ENCODE results near the gene PRIM2.
"Not testable (repeated sequence)": the region's sequence is repeated elsewhere in the genome, so short reads cannot be mapped to it uniquely, and the experiment has no call there.

The PRIM2 gene

DNA sequence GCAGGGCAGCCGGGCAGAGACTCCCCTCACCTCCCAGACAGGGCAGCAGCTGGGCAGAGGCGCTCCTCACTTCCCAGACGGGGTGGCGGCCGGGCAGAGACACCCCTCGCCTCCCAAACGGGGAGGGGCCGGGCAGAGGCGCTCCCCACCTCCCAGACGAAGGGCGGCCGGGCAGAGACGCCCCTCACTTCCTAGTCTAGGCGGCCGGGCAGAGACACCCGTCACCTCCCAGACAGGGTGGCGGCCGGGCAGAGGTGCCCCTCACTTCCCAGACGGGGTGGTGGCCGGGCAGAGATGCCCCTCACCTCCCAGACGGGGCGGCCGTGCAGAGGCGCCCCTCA lies 6.6 kb upstream of the PRIM2 start:
- DNase-seq (ENCODE audit: low read depth, low spot score) = no peak
- Histone ChIP-seq H3K4me3 (ENCODE audit: insufficient read length, low read depth) (no peak overlapping the region), H3K4me1 (ENCODE audit: insufficient read depth, insufficient read length) (no peaks in the 10 kb centered on the region), H3K36me3 (ENCODE audit: insufficient read depth, insufficient read length, low read length) (no peaks in the 10 kb centered on the region), H3K9me3 (ENCODE audit: insufficient read depth, low read length) (peaks cover 10% of the 10 kb centered on the region; the same call in 1 of the 2 replicates), H3K27me3 (ENCODE audit: insufficient read depth, insufficient read length) (no peaks in the 10 kb centered on the region), H3K9ac (ENCODE audit: insufficient read length, low read depth) (no peak overlapping the region)
- TF ChIP-seq YY1 (IDR thresholded peaks at IDR 0.05; ENCODE audit: insufficient read depth, insufficient read length) (no peak), ZNF274 (IDR thresholded peaks at IDR 0.05; ENCODE audit: low read depth, low read length) (no peak), SUZ12 (IDR thresholded peaks at IDR 0.05; ENCODE audit: extremely low read depth, insufficient read depth, insufficient read length) (no peak)

DNA sequence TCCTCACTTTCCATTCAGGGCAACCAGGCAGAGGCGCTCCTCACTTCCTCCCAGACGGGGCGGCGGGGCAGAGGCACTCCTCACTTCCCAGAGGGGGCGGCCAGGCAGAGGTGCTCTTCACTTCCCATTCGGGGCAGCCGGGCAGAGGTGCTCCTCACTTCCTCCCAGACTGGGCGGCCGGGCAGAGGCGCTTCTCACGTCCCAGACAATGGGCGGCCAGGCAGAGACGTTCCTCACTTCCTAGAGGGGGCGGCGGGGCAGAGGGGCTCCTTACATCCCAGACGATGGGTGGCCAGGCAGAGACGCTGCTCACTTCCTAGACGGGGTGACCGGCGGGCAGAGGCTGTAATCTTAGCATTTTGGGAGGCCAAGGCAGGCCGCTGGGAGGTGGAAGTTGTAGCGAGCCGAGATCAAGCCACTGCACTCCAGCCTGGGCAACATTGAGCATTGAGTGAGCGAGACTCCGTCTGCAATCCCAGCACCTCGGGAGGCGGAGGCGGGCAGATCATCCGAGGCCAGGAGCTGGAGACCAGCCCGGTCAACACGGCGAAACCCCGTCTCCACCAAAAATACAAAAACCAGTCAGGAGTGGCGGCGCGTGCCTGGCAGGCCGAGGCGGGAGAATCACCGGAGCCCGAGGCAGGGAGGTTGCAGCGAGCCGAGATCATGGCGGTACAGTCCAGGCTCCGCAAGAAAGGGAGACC lies 6.0 kb upstream of the PRIM2 start:
- not testable (repeated sequence) for H3K27me3 ChIP-seq (ENCODE audit: insufficient read depth, insufficient read length)

DNA sequence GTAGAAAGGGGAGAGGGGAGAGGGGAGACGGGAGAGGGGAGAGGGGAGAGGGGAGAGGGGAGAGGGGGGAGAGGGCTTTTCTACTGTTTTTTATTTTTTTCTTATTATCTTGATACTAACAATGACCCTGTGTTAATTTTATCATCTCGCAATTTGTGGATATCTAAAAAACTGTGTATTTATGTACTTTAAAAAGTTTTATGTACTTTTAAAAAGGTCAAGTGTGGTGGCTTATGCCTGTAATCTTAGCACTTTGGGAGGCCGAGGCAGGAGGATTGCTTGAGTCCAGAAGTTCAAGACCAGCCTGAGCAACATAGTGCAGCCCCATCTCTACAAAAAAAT lies 5.5 kb upstream of the PRIM2 start:
- TF ChIP-seq SUZ12 (IDR thresholded peaks at IDR 0.05; ENCODE audit: extremely low read depth, insufficient read depth, insufficient read length) (no peak), ZNF274 (IDR thresholded peaks at IDR 0.05; ENCODE audit: low read depth, low read length) (no peak), YY1 (IDR thresholded peaks at IDR 0.05; ENCODE audit: insufficient read depth, insufficient read length) (no peak)
- no peaks in the 10 kb centered on the region for H3K36me3 ChIP-seq (ENCODE audit: insufficient read depth, insufficient read length, low read length)
- peaks cover 10% of the 10 kb centered on the region; the same call in 1 of the 2 replicates for H3K9me3 ChIP-seq (ENCODE audit: insufficient read depth, low read length)
- no peak for DNase-seq (ENCODE audit: low read depth, low spot score)
- H3K9ac ChIP-seq (ENCODE audit: insufficient read length, low read depth) = no peak overlapping the region
- no peaks in the 10 kb centered on the region for H3K27me3 ChIP-seq (ENCODE audit: insufficient read depth, insufficient read length)
- H3K4me1 ChIP-seq (ENCODE audit: insufficient read depth, insufficient read length) = no peaks in the 10 kb centered on the region
- no peak overlapping the region for H3K4me3 ChIP-seq (ENCODE audit: insufficient read length, low read depth)

More for the DNA sequence above, 6.0 kb upstream of the PRIM2 start:
- H3K4me1 ChIP-seq (ENCODE audit: insufficient read depth, insufficient read length); H3K36me3 ChIP-seq (ENCODE audit: insufficient read depth, insufficient read length, low read length); H3K9me3 ChIP-seq (ENCODE audit: insufficient read depth, low read length); DNase-seq (ENCODE audit: low read depth, low spot score); H3K9ac ChIP-seq (ENCODE audit: insufficient read length, low read depth); H3K4me3 ChIP-seq (ENCODE audit: insufficient read length, low read depth): not testable (repeated sequence)

DNA sequence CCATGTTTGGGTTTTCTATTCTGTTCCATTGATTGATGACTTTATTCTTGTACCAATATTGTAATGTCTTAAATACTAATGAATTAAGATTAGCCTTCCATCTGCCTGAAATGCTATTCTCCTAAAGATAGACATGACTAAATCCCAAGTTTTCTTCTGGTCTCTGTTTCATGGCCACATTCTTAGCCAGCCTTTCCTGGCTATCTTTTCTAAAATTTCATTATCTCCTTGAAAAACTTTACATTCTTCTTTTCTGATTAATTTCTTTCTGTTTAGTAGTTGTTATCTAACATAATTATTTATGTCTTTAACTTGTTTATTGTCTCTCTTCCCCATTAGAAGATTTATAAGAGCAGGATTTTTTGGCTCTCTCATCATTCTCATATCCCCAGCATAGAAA lies 4.4 kb upstream of the PRIM2 start:
- H3K9ac ChIP-seq (ENCODE audit: insufficient read length, low read depth) = no peak overlapping the region
- H3K36me3 ChIP-seq (ENCODE audit: insufficient read depth, insufficient read length, low read length) = no peaks in the 10 kb centered on the region
- H3K27me3 ChIP-seq (ENCODE audit: insufficient read depth, insufficient read length) = no peaks in the 10 kb centered on the region
- TF ChIP-seq YY1 (IDR thresholded peaks at IDR 0.05; ENCODE audit: insufficient read depth, insufficient read length) (no peak), ZNF274 (IDR thresholded peaks at IDR 0.05; ENCODE audit: low read depth, low read length) (no peak), SUZ12 (IDR thresholded peaks at IDR 0.05; ENCODE audit: extremely low read depth, insufficient read depth, insufficient read length) (no peak)
- DNase-seq (ENCODE audit: low read depth, low spot score) = no peak
- H3K4me3 ChIP-seq (ENCODE audit: insufficient read length, low read depth) = no peak overlapping the region
- H3K4me1 ChIP-seq (ENCODE audit: insufficient read depth, insufficient read length) = no peaks in the 10 kb centered on the region
- peaks cover 10% of the 10 kb centered on the region; the same call in 1 of the 2 replicates for H3K9me3 ChIP-seq (ENCODE audit: insufficient read depth, low read length)

DNA sequence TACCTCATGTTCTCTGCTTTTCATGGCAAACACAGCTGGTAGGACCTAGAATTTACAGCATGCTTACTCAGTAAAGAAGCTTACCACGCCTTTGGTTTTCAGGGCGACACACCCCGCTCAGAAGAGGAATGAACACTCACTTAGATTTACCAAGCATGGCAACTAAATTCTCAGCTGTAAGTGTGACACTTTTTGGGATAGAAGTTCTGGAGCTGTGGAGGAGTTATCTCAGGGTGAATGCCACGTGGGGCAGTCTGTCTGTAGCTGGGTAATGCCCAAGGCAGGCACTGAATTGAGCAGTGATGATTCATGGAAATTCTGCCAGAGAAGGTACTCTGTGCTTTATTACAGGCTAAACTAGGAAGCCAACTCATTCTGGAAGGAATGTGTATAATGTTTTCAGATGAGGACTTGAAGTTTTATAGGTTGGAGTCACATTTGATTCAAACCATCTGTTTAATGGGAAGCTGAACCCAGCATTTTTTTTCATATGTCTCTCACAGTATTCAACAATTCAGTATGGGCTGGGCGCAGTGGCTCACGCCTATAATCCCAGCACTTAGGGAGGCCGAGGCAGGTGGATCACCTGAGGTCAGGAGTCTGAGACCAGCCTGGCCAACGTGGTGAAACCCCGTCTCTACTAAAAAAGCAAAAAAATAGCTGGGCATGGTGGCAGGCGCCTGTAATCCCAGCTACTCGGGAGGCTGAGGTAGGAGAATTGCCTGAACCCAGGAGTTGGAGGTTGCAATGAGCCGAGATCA lies 3.5 kb upstream of the PRIM2 start:
- H3K9me3 ChIP-seq (ENCODE audit: insufficient read depth, low read length) = peaks cover 10% of the 10 kb centered on the region; the same call in 1 of the 2 replicates
- no peak for TF ChIP-seq SUZ12 (IDR thresholded peaks at IDR 0.05; ENCODE audit: extremely low read depth, insufficient read depth, insufficient read length)
- TF ChIP-seq ZNF274 (IDR thresholded peaks at IDR 0.05; ENCODE audit: low read depth, low read length) = no peak
- no peak for TF ChIP-seq YY1 (IDR thresholded peaks at IDR 0.05; ENCODE audit: insufficient read depth, insufficient read length)
- no peak overlapping the region for H3K9ac ChIP-seq (ENCODE audit: insufficient read length, low read depth)
- no peaks in the 10 kb centered on the region for H3K27me3 ChIP-seq (ENCODE audit: insufficient read depth, insufficient read length)
- DNase-seq (ENCODE audit: low read depth, low spot score) = no peak
- no peaks in the 10 kb centered on the region for H3K4me1 ChIP-seq (ENCODE audit: insufficient read depth, insufficient read length)
- H3K4me3 ChIP-seq (ENCODE audit: insufficient read length, low read depth) = no peak overlapping the region
- peaks cover 5% of the 10 kb centered on the region for H3K36me3 ChIP-seq (ENCODE audit: insufficient read depth, insufficient read length, low read length)

DNA sequence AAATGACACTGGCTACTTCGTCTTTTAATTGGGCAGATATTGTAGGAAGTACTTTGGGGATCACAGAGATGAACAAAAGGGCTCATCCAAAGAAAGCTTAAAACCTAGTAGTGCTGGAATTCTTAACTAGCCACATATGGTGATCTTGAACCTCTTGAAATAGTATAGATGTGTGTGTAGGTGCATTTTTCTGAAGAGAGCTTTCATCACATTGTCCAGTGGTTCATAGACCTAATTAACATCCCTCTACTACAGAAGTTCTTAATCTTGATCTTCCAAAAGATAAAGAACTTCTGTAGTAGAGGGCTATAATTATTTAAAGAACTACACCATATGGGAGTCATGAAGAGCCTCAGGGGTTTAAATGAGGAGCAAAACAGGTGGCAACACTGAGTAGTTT lies 2.3 kb upstream of the PRIM2 start:
- DNase-seq (ENCODE audit: low read depth, low spot score) = no peak
- no peaks in the 10 kb centered on the region for H3K4me1 ChIP-seq (ENCODE audit: insufficient read depth, insufficient read length)
- H3K9me3 ChIP-seq (ENCODE audit: insufficient read depth, low read length) = peaks cover 10% of the 10 kb centered on the region; the same call in 1 of the 2 replicates
- H3K9ac ChIP-seq (ENCODE audit: insufficient read length, low read depth) = no peak overlapping the region
- no peak overlapping the region for H3K4me3 ChIP-seq (ENCODE audit: insufficient read length, low read depth)
- H3K36me3 ChIP-seq (ENCODE audit: insufficient read depth, insufficient read length, low read length) = peaks cover 17% of the 10 kb centered on the region
- TF ChIP-seq SUZ12 (IDR thresholded peaks at IDR 0.05; ENCODE audit: extremely low read depth, insufficient read depth, insufficient read length) = no peak
- no peak for TF ChIP-seq YY1 (IDR thresholded peaks at IDR 0.05; ENCODE audit: insufficient read depth, insufficient read length)
- no peak for TF ChIP-seq ZNF274 (IDR thresholded peaks at IDR 0.05; ENCODE audit: low read depth, low read length)
- H3K27me3 ChIP-seq (ENCODE audit: insufficient read depth, insufficient read length) = no peaks in the 10 kb centered on the region

DNA sequence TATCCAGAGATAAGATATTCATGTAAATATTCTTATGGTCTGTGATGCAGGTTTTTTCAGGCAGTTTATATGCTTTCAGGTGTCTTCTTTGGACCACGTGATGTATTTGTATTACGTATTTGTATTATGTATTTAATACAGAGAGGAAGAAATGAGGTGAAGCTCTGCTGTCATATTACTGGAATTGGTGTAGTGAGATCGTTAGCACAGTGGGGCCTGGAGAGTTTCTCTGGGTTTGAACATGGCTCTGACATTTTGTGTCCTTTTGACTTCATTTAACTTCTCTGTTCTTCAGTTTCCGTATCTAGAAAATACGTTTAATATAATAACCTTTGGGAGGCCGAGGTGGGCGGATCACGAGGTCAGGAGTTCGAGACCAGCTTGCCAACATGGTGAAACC lies 1.6 kb upstream of the PRIM2 start:
- DNase-seq (ENCODE audit: low read depth, low spot score) = no peak
- peaks cover 24% of the 10 kb centered on the region for H3K36me3 ChIP-seq (ENCODE audit: insufficient read depth, insufficient read length, low read length)
- no peaks in the 10 kb centered on the region for H3K27me3 ChIP-seq (ENCODE audit: insufficient read depth, insufficient read length)
- H3K9ac ChIP-seq (ENCODE audit: insufficient read length, low read depth) = no peak overlapping the region
- peaks cover 4% of the 10 kb centered on the region; the same call in 1 of the 2 replicates for H3K9me3 ChIP-seq (ENCODE audit: insufficient read depth, low read length)
- no peak overlapping the region for H3K4me3 ChIP-seq (ENCODE audit: insufficient read length, low read depth)
- H3K4me1 ChIP-seq (ENCODE audit: insufficient read depth, insufficient read length) = no peaks in the 10 kb centered on the region
- TF ChIP-seq ZNF274 (IDR thresholded peaks at IDR 0.05; ENCODE audit: low read depth, low read length) (no peak), SUZ12 (IDR thresholded peaks at IDR 0.05; ENCODE audit: extremely low read depth, insufficient read depth, insufficient read length) (no peak), YY1 (IDR thresholded peaks at IDR 0.05; ENCODE audit: insufficient read depth, insufficient read length) (no peak)

All from NT2/D1 (cell line).